ENCODE data around the gene SMOC2. TPM values are rescaled to one million over a fixed set of nuclear protein-coding genes. Genes with fewer than 3 reads are reported as not detected.

The SMOC2 gene
- total RNA-seq, 4 donors from 2014 or later, result 9.0 to 25.7 (median 15.2) TPM

GRCh38 chr6:168557512-168557911 lies 116.5 kb downstream of the SMOC2 start:
- no peaks in the 10 kb centered on the region for H3K27me3 ChIP-seq
- H3K9me3 ChIP-seq, result no peaks in the 10 kb centered on the region
- no peaks in the 10 kb centered on the region for H3K36me3 ChIP-seq
- TF ChIP-seq CTCF (IDR thresholded peaks at IDR 0.05) (no peak), POLR2A (IDR thresholded peaks at IDR 0.05) (no peak)
- no peak overlapping the region for H3K27ac ChIP-seq
- 91 to 95% methylated on average over 8 of the region's 8 CpGs for WGBS, 2 donors
- intact Hi-C loops (cut with DNase I), result no loop called here
- no peak overlapping the region for H3K4me3 ChIP-seq (replicated peaks in 1 of 3)
- H3K4me1 ChIP-seq, result no peaks in the 10 kb centered on the region
- no peak for DNase-seq

GRCh38 chr6:168558686-168559085 lies 117.7 kb downstream of the SMOC2 start:
- no peak for TF ChIP-seq CTCF (IDR thresholded peaks at IDR 0.05)
- no peak for TF ChIP-seq POLR2A (IDR thresholded peaks at IDR 0.05)
- no peaks in the 10 kb centered on the region for H3K9me3 ChIP-seq
- H3K36me3 ChIP-seq, result no peaks in the 10 kb centered on the region
- H3K27me3 ChIP-seq, result no peaks in the 10 kb centered on the region
- H3K27ac ChIP-seq, result no peak overlapping the region
- DNase-seq, result no peak
- intact Hi-C loops (cut with DNase I), result no loop called here
- WGBS, 2 donors, result 94% methylated on average over 20 of the region's 20 CpGs
- H3K4me1 ChIP-seq, result no peaks in the 10 kb centered on the region
- H3K4me3 ChIP-seq (replicated peaks in 1 of 3), result no peak overlapping the region

- intact Hi-C loops (cut with DNase I), result no loop called here
- DNase-seq, result no peak
- Histone ChIP-seq H3K4me1 (no peaks in the 10 kb centered on the region), H3K27ac (no peak overlapping the region), H3K4me3 (replicated peaks in 1 of 3) (no peak overlapping the region), H3K27me3 (no peaks in the 10 kb centered on the region), H3K9me3 (no peaks in the 10 kb centered on the region), H3K36me3 (no peaks in the 10 kb centered on the region)
- TF ChIP-seq CTCF (IDR thresholded peaks at IDR 0.05), result no peak
- no peak for TF ChIP-seq POLR2A (IDR thresholded peaks at IDR 0.05)
- WGBS, 2 donors, result 64 to 84% methylated on average over 6 of the region's 6 CpGs
Measured at GRCh38 chr6:168559574-168560098, 118.7 kb downstream of the SMOC2 start.

GRCh38 chr6:168560126-168560525 lies 119.1 kb downstream of the SMOC2 start:
- no peaks in the 10 kb centered on the region for H3K27me3 ChIP-seq
- H3K4me1 ChIP-seq, result no peaks in the 10 kb centered on the region
- intact Hi-C loops (cut with DNase I), result no loop called here
- no peaks in the 10 kb centered on the region for H3K36me3 ChIP-seq
- H3K4me3 ChIP-seq (replicated peaks in 1 of 3), result no peak overlapping the region
- DNase-seq, result no peak
- no peak for TF ChIP-seq POLR2A (IDR thresholded peaks at IDR 0.05)
- no peak for TF ChIP-seq CTCF (IDR thresholded peaks at IDR 0.05)
- H3K27ac ChIP-seq, result no peak overlapping the region
- WGBS, 2 donors, result 62 to 68% methylated on average over 6 of the region's 6 CpGs
- H3K9me3 ChIP-seq, result no peaks in the 10 kb centered on the region

- Histone ChIP-seq H3K9me3 (no peaks in the 10 kb centered on the region), H3K27me3 (no peaks in the 10 kb centered on the region), H3K27ac (no peak overlapping the region), H3K4me1 (no peaks in the 10 kb centered on the region), H3K36me3 (no peaks in the 10 kb centered on the region), H3K4me3 (replicated peaks in 1 of 3) (no peak overlapping the region)
- TF ChIP-seq CTCF (IDR thresholded peaks at IDR 0.05), result no peak
- TF ChIP-seq POLR2A (IDR thresholded peaks at IDR 0.05), result no peak
- intact Hi-C loops (cut with DNase I), result no loop called here
- DNase-seq, result no peak
- WGBS, 2 donors, result 89 to 92% methylated on average over 29 of the region's 29 CpGs
Measured at GRCh38 chr6:168562576-168563151, 121.7 kb downstream of the SMOC2 start.

Measured in thyroid gland (tissue), 4 donors.